WTC11 (cell line): ENCODE measurements around the gene PARVB. TPM values are rescaled to one million over a fixed set of nuclear protein-coding genes. Genes with fewer than 3 reads are reported as not detected.

Experiments
- ATAC-seq: fragments of 200-7000 bp; cut with Tn5 transposase; 2 replicates; pipeline ENCODE4 v1.10.0; 2021; ENCODE audit warnings: mild to moderate bottlenecking, moderate library complexity
- CTCF ChIA-PET: fragments of 300-600 bp; sonication (Branson Sonifier 250); formaldehyde crosslinking; loops from one replicate; lab custom pipeline; 2021; ENCODE audit warnings: antibody characterized with exemption; lab: Charles Lee
- POLR2A ChIA-PET: fragments of 350-600 bp; sonication (Branson Sonifier 250); formaldehyde crosslinking; loops from one replicate; lab custom pipeline; 2021; ENCODE audit warnings: antibody characterized with exemption; lab: Charles Lee
- DNase-seq: peaks from one replicate; pipeline ENCODE4 v3.0.0; 2021; ENCODE audit warnings: low spot score
- H3K27ac Mint-ChIP-seq: 2 replicates; pipeline ENCODE4 v1.8.0; 2021; ENCODE audit warnings: mixed read lengths
- H3K27me3 Mint-ChIP-seq: 2 replicates; pipeline ENCODE4 v1.8.0; 2021; ENCODE audit warnings: low read depth, mild to moderate bottlenecking, moderate library complexity, mixed read lengths
- H3K36me3 Mint-ChIP-seq: 2 replicates; pipeline ENCODE4 v1.8.0; 2021; ENCODE audit warnings: mixed read lengths
- H3K4me1 Mint-ChIP-seq: 2 replicates; pipeline ENCODE4 v1.8.0; 2022; ENCODE audit warnings: mixed read lengths
- H3K4me3 Mint-ChIP-seq: 2 replicates; pipeline ENCODE4 v1.8.0; 2021; ENCODE audit warnings: mild to moderate bottlenecking, moderate library complexity, mixed read lengths
- H3K9me3 Mint-ChIP-seq: 2 replicates; pipeline ENCODE4 v1.8.0; 2021; ENCODE audit warnings: mixed read lengths
- ELF4 ChIP-seq: sonication (generic); formaldehyde crosslinking; IDR thresholded peaks from 2 replicates; pipeline ENCODE4 v1.8.1; 2022; ENCODE audit warnings: low read depth, mild to moderate bottlenecking, moderate library complexity, missing genetic modification reagents
- FOXJ3 ChIP-seq: sonication (generic); formaldehyde crosslinking; IDR thresholded peaks from 2 replicates; pipeline ENCODE4 v1.9.0; 2021; ENCODE audit warnings: missing genetic modification reagents, mild to moderate bottlenecking, borderline replicate concordance
- GABPB1 ChIP-seq: sonication (generic); formaldehyde crosslinking; IDR thresholded peaks from 2 replicates; pipeline ENCODE4 v1.8.1; 2023; ENCODE audit warnings: mild to moderate bottlenecking, missing genetic modification reagents
- NFATC4 ChIP-seq: fragments of 250-450 bp; sonication (Bioruptor Pico); IDR thresholded peaks from 2 replicates; pipeline ENCODE4 v1.9.0; 2021; ENCODE audit warnings: mild to moderate bottlenecking
- NFE2L1 ChIP-seq: sonication (generic); formaldehyde crosslinking; IDR thresholded peaks from 2 replicates; pipeline ENCODE4 v1.8.1; 2023; ENCODE audit warnings: missing genetic modification reagents
- RORB ChIP-seq: fragments of 250-450 bp; sonication (Bioruptor Pico); IDR thresholded peaks from 2 replicates; pipeline ENCODE4 v1.9.0; 2021; ENCODE audit warnings: mild to moderate bottlenecking
- SMAD4 ChIP-seq: sonication (generic); formaldehyde crosslinking; IDR thresholded peaks from 2 replicates; pipeline ENCODE4 v1.8.0; 2022; ENCODE audit warnings: mild to moderate bottlenecking, missing genetic modification reagents
- ZBTB21 ChIP-seq: sonication (generic); formaldehyde crosslinking; IDR thresholded peaks from 2 replicates; pipeline ENCODE4 v1.8.1; 2023; ENCODE audit warnings: mild to moderate bottlenecking, missing genetic modification reagents, borderline replicate concordance
- ZNF121 ChIP-seq: sonication (generic); formaldehyde crosslinking; IDR thresholded peaks from 2 replicates; pipeline ENCODE4 v1.8.0; 2023; ENCODE audit warnings: missing genetic modification reagents
- ZNF232 ChIP-seq: sonication (generic); formaldehyde crosslinking; IDR thresholded peaks from 2 replicates; pipeline ENCODE4 v1.8.0; 2022; ENCODE audit warnings: mild to moderate bottlenecking, missing genetic modification reagents
- ZNF263 ChIP-seq: sonication (generic); formaldehyde crosslinking; IDR thresholded peaks from 2 replicates; pipeline ENCODE4 v1.8.1; 2022; ENCODE audit warnings: low read depth, mild to moderate bottlenecking, moderate library complexity, missing genetic modification reagents
- ZNF396 ChIP-seq: fragments of 250-450 bp; sonication (Bioruptor Pico); IDR thresholded peaks from 2 replicates; pipeline ENCODE4 v1.8.0; 2021; ENCODE audit warnings: mild to moderate bottlenecking, moderate library complexity, borderline replicate concordance
- total RNA-seq: library from RNA; stranded (reverse); gene quantifications from 3 replicates; pipeline ENCODE4 v1.2.3, GENCODE V29; 2021
- TF ChIP-seq, protein P1 (sequence below): sonication (generic); formaldehyde crosslinking; IDR thresholded peaks from 2 replicates; pipeline ENCODE4 v1.8.1; 2023; ENCODE audit warnings: mild to moderate bottlenecking, missing genetic modification reagents, borderline replicate concordance
- TF ChIP-seq, protein P2 (sequence below): fragments of 250-450 bp; sonication (Bioruptor Pico); IDR thresholded peaks from 2 replicates; pipeline ENCODE4 v1.9.0; 2021; ENCODE audit warnings: mild to moderate bottlenecking, borderline replicate concordance
- TF ChIP-seq, protein P3 (sequence below): sonication (generic); formaldehyde crosslinking; IDR thresholded peaks from 2 replicates; pipeline ENCODE4 v1.8.1; 2023; ENCODE audit warnings: mild to moderate bottlenecking, missing genetic modification reagents, moderate library complexity
- TF ChIP-seq, protein P4 (sequence below): fragments of 250-450 bp; sonication (Bioruptor Pico); IDR thresholded peaks from 2 replicates; pipeline ENCODE4 v1.9.0; 2021; ENCODE audit warnings: moderate library complexity, mild to moderate bottlenecking, inconsistent platforms, borderline replicate concordance
- TF ChIP-seq, protein P5 (sequence below): sonication (generic); formaldehyde crosslinking; conservative IDR thresholded peaks from 2 replicates; pipeline ENCODE4 v1.8.1; 2022; ENCODE audit warnings: mild to moderate bottlenecking, missing genetic modification reagents

PARVB gene
- total RNA-seq, 1 experiment from 2014 or later, result 3.3 TPM

DNA sequence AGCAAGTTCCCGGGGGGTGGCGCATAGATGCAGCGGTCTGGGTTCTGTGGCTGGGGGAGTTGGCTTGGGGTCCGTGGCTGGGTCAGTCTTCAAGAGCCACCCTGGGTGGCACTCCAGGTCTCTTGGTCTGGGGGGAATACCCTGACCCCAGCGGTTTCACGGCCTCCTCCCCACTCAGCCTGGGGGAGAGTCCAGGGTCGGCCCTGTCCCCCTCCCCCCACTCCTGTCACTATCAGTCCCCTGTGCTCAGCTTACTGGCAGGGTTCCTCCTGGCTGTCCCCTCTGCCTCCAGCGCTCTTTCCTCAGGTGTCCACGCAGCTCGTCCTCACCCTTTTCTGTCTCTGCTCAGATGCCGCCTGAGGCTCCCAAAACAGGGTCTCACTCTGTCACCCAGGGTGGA, 88.1 kb downstream of the PARVB start (continued):
- TF ChIP-seq, protein P1, sequence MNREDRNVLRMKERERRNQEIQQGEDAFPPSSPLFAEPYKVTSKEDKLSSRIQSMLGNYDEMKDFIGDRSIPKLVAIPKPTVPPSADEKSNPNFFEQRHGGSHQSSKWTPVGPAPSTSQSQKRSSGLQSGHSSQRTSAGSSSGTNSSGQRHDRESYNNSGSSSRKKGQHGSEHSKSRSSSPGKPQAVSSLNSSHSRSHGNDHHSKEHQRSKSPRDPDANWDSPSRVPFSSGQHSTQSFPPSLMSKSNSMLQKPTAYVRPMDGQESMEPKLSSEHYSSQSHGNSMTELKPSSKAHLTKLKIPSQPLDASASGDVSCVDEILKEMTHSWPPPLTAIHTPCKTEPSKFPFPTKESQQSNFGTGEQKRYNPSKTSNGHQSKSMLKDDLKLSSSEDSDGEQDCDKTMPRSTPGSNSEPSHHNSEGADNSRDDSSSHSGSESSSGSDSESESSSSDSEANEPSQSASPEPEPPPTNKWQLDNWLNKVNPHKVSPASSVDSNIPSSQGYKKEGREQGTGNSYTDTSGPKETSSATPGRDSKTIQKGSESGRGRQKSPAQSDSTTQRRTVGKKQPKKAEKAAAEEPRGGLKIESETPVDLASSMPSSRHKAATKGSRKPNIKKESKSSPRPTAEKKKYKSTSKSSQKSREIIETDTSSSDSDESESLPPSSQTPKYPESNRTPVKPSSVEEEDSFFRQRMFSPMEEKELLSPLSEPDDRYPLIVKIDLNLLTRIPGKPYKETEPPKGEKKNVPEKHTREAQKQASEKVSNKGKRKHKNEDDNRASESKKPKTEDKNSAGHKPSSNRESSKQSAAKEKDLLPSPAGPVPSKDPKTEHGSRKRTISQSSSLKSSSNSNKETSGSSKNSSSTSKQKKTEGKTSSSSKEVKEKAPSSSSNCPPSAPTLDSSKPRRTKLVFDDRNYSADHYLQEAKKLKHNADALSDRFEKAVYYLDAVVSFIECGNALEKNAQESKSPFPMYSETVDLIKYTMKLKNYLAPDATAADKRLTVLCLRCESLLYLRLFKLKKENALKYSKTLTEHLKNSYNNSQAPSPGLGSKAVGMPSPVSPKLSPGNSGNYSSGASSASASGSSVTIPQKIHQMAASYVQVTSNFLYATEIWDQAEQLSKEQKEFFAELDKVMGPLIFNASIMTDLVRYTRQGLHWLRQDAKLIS (CRISPR knock-in tag), result no peak
- TF ChIP-seq NFATC4 (no peak), ZNF263 (CRISPR knock-in tag) (no peak), RORB (CRISPR knock-in tag) (no peak), SMAD4 (no peak), ELF4 (CRISPR knock-in tag) (no peak), GABPB1 (CRISPR knock-in tag) (no peak), FOXJ3 (CRISPR knock-in tag) (no peak), ZNF232 (no peak)
- TF ChIP-seq, protein P2, sequence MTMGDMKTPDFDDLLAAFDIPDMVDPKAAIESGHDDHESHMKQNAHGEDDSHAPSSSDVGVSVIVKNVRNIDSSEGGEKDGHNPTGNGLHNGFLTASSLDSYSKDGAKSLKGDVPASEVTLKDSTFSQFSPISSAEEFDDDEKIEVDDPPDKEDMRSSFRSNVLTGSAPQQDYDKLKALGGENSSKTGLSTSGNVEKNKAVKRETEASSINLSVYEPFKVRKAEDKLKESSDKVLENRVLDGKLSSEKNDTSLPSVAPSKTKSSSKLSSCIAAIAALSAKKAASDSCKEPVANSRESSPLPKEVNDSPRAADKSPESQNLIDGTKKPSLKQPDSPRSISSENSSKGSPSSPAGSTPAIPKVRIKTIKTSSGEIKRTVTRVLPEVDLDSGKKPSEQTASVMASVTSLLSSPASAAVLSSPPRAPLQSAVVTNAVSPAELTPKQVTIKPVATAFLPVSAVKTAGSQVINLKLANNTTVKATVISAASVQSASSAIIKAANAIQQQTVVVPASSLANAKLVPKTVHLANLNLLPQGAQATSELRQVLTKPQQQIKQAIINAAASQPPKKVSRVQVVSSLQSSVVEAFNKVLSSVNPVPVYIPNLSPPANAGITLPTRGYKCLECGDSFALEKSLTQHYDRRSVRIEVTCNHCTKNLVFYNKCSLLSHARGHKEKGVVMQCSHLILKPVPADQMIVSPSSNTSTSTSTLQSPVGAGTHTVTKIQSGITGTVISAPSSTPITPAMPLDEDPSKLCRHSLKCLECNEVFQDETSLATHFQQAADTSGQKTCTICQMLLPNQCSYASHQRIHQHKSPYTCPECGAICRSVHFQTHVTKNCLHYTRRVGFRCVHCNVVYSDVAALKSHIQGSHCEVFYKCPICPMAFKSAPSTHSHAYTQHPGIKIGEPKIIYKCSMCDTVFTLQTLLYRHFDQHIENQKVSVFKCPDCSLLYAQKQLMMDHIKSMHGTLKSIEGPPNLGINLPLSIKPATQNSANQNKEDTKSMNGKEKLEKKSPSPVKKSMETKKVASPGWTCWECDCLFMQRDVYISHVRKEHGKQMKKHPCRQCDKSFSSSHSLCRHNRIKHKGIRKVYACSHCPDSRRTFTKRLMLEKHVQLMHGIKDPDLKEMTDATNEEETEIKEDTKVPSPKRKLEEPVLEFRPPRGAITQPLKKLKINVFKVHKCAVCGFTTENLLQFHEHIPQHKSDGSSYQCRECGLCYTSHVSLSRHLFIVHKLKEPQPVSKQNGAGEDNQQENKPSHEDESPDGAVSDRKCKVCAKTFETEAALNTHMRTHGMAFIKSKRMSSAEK (CRISPR knock-in tag), result no peak
- TF ChIP-seq, protein P3, sequence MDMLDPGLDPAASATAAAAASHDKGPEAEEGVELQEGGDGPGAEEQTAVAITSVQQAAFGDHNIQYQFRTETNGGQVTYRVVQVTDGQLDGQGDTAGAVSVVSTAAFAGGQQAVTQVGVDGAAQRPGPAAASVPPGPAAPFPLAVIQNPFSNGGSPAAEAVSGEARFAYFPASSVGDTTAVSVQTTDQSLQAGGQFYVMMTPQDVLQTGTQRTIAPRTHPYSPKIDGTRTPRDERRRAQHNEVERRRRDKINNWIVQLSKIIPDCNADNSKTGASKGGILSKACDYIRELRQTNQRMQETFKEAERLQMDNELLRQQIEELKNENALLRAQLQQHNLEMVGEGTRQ (CRISPR knock-in tag), result no peak

DNA sequence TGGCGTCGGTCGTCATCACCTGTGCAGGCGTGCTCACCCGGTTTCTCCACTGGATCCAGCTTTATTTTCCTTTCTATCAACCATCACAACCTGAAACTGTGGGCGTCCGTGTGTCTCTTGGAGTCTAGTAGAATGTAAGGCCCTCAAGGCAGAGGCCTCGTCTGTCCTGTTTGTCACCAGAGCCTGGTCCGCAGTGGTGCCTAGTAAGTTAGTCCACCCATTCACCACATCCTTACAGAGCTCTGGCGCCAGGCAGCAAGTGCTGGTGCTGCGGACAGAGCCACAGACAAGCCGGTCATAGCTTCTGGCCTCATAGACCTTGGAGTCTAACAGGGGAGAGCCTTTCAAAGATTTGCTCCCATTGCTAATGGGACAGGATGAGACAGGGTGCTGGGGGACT, 92.2 kb downstream of the PARVB start:
- TF ChIP-seq, protein P4, sequence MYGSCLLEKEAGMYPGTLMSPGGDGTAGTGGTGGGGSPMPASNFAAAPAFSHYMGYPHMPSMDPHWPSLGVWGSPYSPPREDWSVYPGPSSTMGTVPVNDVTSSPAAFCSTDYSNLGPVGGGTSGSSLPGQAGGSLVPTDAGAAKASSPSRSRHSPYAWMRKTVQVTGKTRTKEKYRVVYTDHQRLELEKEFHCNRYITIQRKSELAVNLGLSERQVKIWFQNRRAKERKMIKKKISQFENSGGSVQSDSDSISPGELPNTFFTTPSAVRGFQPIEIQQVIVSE (CRISPR knock-in tag), result no peak
- TF ChIP-seq, protein P5, sequence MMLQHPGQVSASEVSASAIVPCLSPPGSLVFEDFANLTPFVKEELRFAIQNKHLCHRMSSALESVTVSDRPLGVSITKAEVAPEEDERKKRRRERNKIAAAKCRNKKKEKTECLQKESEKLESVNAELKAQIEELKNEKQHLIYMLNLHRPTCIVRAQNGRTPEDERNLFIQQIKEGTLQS (CRISPR knock-in tag), result no peak
- no peak for TF ChIP-seq NFE2L1 (CRISPR knock-in tag)
- no peak for TF ChIP-seq ZBTB21 (CRISPR knock-in tag)
- no peak for TF ChIP-seq ZNF396 (CRISPR knock-in tag)
- no peak for TF ChIP-seq ZNF121 (CRISPR knock-in tag)
- TF ChIP-seq, all 79 proteins: peak for 0
- peaks cover 14% of the 10 kb centered on the region for H3K4me1 Mint-ChIP-seq
- DNase-seq (no peak), ATAC-seq (no peak)
- no peak overlapping the region for H3K4me3 Mint-ChIP-seq
- ChIA-PET POLR2A (interaction anchor here (1.4 kb wide), 1 partner anchor 8 kb away, joined by 4 read pairs; no protein-coding TSS in a partner anchor), CTCF (interaction anchor here (1.0 to 1.1 kb wide), 2 partner anchors 123 to 127 kb away, joined by 3 read pairs; no protein-coding TSS in a partner anchor)
- peaks cover 1% of the 10 kb centered on the region; the same call in 1 of the 2 replicates for H3K9me3 Mint-ChIP-seq
- no peaks in the 10 kb centered on the region for H3K36me3 Mint-ChIP-seq
- no peaks in the 10 kb centered on the region for H3K27me3 Mint-ChIP-seq
- H3K27ac Mint-ChIP-seq, result peak overlapping the region; percentile 3; the same call in 1 of the 2 replicates
